NCI-H2029 treated with DMSO at 0.1 percent for 48 hours (cell line): Measurements from ENCODE around the gene SLC25A13.

Experiments
- DNase-seq: peaks from one replicate; lab custom pipeline; 2025; lab: John Stamatoyannopoulos, UW

The SLC25A13 gene

GRCh38 chr7:96322847-96323461 is 1.1 kb upstream of the SLC25A13 start:
- no peak for DNase-seq

GRCh38 chr7:96322373-96322695 is 436 bp upstream of the SLC25A13 start:
- DNase-seq = no peak

DNA sequence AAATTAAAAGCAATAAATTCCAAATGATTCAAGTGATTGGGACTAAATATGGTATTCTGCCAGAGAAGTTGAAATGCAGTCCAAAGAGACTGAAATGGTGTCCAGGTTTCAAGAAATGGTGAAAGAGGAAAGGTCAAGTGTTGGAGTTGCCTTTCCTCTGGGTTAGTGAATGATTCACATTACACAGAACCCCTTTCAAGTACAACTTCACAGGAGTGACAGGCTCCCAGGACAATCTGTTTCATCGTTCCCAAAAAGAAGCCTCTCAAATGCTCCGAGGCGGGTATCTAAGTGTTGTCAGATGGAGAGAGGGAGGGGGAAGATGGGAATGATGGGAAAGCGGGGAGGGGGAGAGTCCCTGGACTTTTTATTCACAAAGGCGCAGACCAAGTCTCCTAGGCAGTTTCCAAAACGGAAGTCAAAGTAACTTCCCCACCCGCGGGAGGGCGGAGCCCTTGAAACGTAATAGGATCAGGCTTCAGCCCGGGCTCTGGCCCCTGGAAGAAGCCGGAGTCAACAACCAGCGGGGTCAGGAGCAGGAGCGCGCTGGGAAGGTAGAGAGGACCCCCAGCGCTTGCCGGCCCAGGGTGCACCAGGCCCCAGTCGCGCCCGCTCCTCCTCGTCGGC is 754 bp downstream of the SLC25A13 start:
- DNase-seq = peak; percentile 25

DNA sequence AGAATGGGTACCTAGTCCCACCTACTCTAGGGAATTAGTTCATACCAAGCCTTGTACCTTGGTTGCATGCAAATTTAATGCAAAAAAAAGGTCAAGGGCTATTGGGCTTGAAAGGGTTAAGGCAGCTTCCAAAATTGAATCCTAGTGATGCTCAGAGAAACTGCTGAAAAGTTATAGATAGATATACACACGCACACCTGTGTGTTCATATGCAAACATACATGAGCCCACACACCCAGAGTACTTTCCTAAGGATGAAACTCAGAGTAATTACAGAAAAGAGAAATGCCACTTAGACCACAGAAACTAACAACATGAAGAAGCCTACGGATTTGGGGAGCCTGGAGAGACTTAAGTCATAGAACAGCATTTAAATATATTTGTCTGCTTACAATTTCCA is 1.5 kb downstream of the SLC25A13 start:
- no peak for DNase-seq

GRCh38 chr7:96319439-96319838 is 2.5 kb downstream of the SLC25A13 start:
- DNase-seq = no peak

GRCh38 chr7:96316949-96317348 is 4.9 kb downstream of the SLC25A13 start:
- DNase-seq = no peak

- DNase-seq = no peak
Measured at GRCh38 chr7:96315125-96315512, 6.8 kb downstream of the SLC25A13 start.

GRCh38 chr7:96314402-96315124 is 7.3 kb downstream of the SLC25A13 start:
- no peak for DNase-seq

DNA sequence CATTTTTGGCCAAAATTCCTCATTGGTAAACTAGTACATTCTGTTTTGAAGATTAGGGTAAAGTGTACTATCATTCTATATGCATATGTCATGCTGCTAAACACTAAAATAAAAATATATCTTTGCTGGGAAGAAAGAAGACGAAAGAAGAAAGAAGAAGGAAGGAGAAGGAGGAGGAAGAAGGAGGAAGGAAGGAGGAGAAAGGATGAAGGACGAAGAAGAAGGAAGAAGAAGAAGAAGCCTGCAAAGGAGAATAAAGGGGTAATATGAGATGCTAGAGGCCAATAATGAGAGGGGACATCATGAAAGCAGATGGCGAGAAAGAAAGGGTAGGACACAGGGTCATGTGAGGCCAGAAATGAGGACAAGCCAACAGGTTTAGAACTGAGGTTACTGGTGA is 8.0 kb downstream of the SLC25A13 start:
- DNase-seq = no peak

- DNase-seq = no peak
Measured at GRCh38 chr7:96312502-96312901, 9.4 kb downstream of the SLC25A13 start.

DNA sequence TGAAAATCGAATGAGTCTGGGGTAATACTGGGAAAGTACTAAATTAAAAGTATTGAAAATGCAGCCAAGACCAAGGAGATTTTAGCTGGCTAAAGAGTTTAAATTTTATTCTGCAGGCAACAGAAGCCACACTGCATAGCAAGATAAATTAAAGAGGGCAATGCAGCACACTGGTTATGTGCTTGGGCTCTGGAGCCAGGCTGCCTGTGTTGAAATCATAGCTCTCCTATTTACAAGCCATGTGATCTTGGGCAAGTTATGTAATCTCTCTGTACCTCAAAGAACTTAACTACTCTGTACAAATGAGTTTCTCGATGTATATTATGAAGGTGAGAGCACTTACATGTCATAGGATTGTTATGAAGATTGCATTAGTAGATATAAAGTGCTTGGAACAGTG is 9.9 kb downstream of the SLC25A13 start:
- DNase-seq = no peak

DNA sequence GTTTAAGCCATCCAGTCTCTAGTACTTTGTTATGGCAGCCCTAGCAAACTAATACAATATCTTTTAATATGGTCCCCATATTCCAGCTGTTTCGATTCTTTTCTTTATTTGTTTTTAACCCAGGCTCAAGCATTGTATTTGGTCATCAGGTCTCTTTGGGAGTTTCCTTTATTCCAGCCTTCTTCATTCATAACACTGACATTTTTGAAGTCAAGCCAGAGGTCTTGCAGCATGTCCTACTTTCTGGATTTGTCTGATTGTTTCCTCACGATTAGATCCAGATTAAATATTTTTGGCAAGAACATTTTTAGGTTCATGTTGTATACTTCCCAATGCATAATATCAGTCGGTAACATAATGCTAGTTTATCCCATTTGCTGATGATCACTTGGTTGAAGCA is 11.8 kb downstream of the SLC25A13 start:
- no peak for DNase-seq

GRCh38 chr7:96308950-96309263 is 13.0 kb downstream of the SLC25A13 start:
- no peak for DNase-seq

- DNase-seq = no peak
Measured at GRCh38 chr7:96308253-96308949, 13.5 kb downstream of the SLC25A13 start.

DNA sequence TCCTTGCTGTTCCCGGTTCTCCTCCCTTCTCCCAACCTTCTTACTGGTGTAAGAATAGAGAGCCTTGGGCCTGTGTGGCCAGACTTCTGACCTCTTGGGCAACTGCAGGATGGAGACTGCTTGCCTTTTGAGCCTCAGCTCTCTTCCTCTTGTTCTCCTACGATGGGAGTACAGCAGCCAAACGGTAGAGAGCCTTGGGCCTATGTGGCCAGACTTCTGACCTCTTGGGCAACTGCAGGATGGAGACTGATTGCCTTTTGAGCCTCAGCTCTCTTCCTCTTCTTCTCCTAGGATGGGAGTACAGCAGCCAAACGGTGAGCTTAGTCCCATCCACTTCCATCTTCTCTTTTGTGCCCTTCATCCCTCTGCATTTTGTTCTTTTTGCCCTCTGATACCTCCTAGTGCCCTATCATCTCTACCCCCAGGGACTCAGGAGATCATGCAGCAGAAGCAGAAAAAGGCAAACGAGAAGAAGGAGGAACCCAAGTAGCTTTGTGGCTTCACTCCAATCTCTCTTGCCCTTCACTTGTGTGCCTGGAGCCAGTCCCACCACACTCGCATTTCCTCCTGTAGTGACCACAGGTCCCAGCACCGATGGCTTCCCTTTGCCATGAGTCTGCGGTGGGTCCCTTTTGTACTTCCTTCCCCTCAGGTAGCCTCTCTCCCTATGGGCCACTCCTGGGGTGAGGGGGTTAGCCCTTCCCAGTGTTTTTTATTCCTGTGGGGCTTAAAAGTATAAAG is 15.3 kb downstream of the SLC25A13 start:
- DNase-seq = no peak

DNA sequence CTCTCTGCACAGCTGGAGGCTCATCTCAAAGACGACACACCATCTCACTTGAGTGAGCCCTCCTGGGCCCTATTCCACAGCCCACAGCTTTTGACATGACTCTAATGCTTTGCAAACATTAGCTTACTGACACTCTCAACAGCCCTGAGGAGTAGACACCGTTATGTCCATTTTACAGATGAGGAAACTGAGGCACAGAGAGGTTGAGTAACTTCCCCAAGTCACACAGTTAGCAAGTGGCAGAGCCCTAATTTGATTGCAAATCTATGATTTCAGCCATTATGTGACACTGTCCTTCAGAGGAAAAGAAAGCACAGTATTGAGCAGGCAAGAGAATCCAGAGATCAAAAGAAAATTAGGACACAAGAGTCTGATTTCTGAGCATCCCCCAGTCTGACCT is 16.0 kb downstream of the SLC25A13 start:
- DNase-seq = no peak

GRCh38 chr7:96304573-96304972 is 17.3 kb downstream of the SLC25A13 start:
- DNase-seq = no peak

- no peak for DNase-seq
Measured at GRCh38 chr7:96303686-96304443, 18.0 kb downstream of the SLC25A13 start.

- no peak for DNase-seq
Measured at GRCh38 chr7:96303105-96303685, 18.7 kb downstream of the SLC25A13 start.

DNA sequence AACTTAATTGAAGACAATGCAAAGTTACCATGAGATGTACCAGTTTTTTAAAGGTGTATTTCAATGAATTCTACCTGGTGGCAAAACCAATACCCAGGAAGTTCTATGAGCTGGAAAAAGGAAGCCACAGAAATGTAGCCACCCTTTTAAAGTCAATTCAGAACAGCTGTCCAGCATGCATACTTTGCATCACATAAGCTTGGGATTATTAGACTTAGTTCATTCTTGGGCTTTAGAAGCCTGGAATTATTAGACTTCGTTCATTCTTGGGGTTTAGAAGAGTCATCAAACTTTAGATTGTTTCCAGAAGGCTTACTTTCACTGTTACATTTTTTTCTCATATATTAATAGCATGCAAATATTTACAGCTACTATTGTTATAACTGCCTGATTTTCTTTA is 20.9 kb downstream of the SLC25A13 start:
- DNase-seq = no peak

- no peak for DNase-seq
Measured at GRCh38 chr7:96300502-96300901, 21.4 kb downstream of the SLC25A13 start.
